CD8-positive, alpha-beta memory T cell (primary cell): ENCODE data around the gene RGS9. TPM values are rescaled to one million over a fixed set of nuclear protein-coding genes. Genes with fewer than 3 reads are reported as not detected.

Source experiments
- CTCF ChIA-PET: fragments of 350-600 bp; sonication (Branson Sonifier 250); formaldehyde crosslinking; loops from one replicate; lab custom pipeline; 2021; ENCODE audit warnings: antibody characterized with exemption; lab: Charles Lee
- POLR2A ChIA-PET: fragments of 350-600 bp; sonication (Branson Sonifier 250); formaldehyde crosslinking; loops from one replicate; lab custom pipeline; 2021; ENCODE audit warnings: antibody characterized with exemption; lab: Charles Lee
- DNase-seq, 5 donors: peaks; one replicate each; pipeline versions ENCODE4 v3.0.0 to v3.0.0-alpha.2; 2020 to 2022; ENCODE audit warnings: mixed read lengths in 1 of 5
- H3K27ac ChIP-seq: one replicate; pipeline ENCODE4 v1.7.0; 2013; ENCODE audit warnings: low read depth, mild to moderate bottlenecking, low read length, moderate library complexity
- H3K27me3 ChIP-seq: 2 replicates; pipeline ENCODE4 v1.7.0; 2013; ENCODE audit warnings: low read length, mild to moderate bottlenecking; ENCODE audit not compliant: insufficient read depth, poor library complexity, severe bottlenecking
- H3K36me3 ChIP-seq: 2 replicates; pipeline ENCODE4 v1.7.0; 2013; ENCODE audit warnings: mild to moderate bottlenecking, low read length, moderate library complexity; ENCODE audit not compliant: insufficient read depth
- H3K4me1 ChIP-seq: 2 replicates; pipeline ENCODE4 v1.7.0; 2013; ENCODE audit warnings: mild to moderate bottlenecking, low read length, moderate library complexity; ENCODE audit not compliant: insufficient read depth
- H3K4me3 ChIP-seq: 2 replicates; pipeline ENCODE4 v1.7.0; 2013; ENCODE audit warnings: mild to moderate bottlenecking, low read length
- H3K9me3 ChIP-seq: 2 replicates; pipeline ENCODE4 v1.7.0; 2013; ENCODE audit warnings: mild to moderate bottlenecking, low read length
- H3K27ac Mint-ChIP-seq, 8 donors: one replicate each; pipeline ENCODE4 v1.8.0; 2020 to 2021; ENCODE audit warnings: mixed read lengths in 8 of 8, mild to moderate bottlenecking in 6 of 8, inconsistent platforms in 3 of 8, moderate library complexity in 3 of 8
- H3K27me3 Mint-ChIP-seq, 2 donors: one replicate each; pipeline ENCODE4 v1.8.0; 2020 to 2021; ENCODE audit warnings: mixed read lengths in 2 of 2, mild to moderate bottlenecking in 1 of 2, moderate library complexity in 1 of 2
- H3K36me3 Mint-ChIP-seq, 3 donors: one replicate each; pipeline ENCODE4 v1.8.0; 2020 to 2021; ENCODE audit warnings: mixed read lengths in 3 of 3, inconsistent platforms in 1 of 3, mild to moderate bottlenecking in 1 of 3
- H3K4me1 Mint-ChIP-seq, 3 donors: one replicate each; pipeline ENCODE4 v1.8.0; 2020 to 2021; ENCODE audit warnings: mixed read lengths in 3 of 3, inconsistent platforms in 1 of 3, mild to moderate bottlenecking in 1 of 3
- H3K4me3 Mint-ChIP-seq, 7 donors: one replicate each; pipeline ENCODE4 v1.8.0; 2020 to 2021; ENCODE audit warnings: mixed read lengths in 7 of 7, mild to moderate bottlenecking in 6 of 7, moderate library complexity in 4 of 7, inconsistent platforms in 2 of 7
- H3K9me3 Mint-ChIP-seq, 5 donors: one replicate each; pipeline ENCODE4 v1.8.0; 2020 to 2022; ENCODE audit warnings: mixed read lengths in 5 of 5, mild to moderate bottlenecking in 3 of 5, moderate library complexity in 2 of 5, inconsistent platforms in 1 of 5
- polyA plus RNA-seq: library from polyadenylated mRNA; unstranded; fragments of 300-500 nt; fragmentation: Illumina TruSeq; gene quantifications from one replicate; pipeline ENCODE4 v1.2.3, GENCODE V29; 2021
- total RNA-seq, 2 experiments: library from RNA; stranded (reverse); gene quantifications; one replicate each; pipeline ENCODE4 v1.2.3, GENCODE V29; 2021

RGS9 gene
- total and polyA plus RNA-seq, 3 experiments from 2014 or later: 1.4 to 8.9 (median 2.6) TPM

- H3K9me3 ChIP-seq: no peaks in the 10 kb centered on the region
- peaks cover 0 to 3% of the 10 kb centered on the region in 2 donors for H3K27me3 Mint-ChIP-seq
- no peaks in the 10 kb centered on the region for H3K27me3 ChIP-seq
- H3K27ac ChIP-seq: no peak overlapping the region
- no peaks in the 10 kb centered on the region for H3K9me3 Mint-ChIP-seq
- no peak overlapping the region for H3K4me3 ChIP-seq
- H3K4me1 ChIP-seq: no peaks in the 10 kb centered on the region
- POLR2A ChIA-PET: no interaction called here
- H3K36me3 ChIP-seq: no peaks in the 10 kb centered on the region
- no peak for DNase-seq
- peak overlapping the region in 1 of 8 donors; percentile 35 for H3K27ac Mint-ChIP-seq
- no peaks in the 10 kb centered on the region for H3K36me3 Mint-ChIP-seq
- no peak overlapping the region for H3K4me3 Mint-ChIP-seq
- CTCF ChIA-PET: interaction anchor here (1.2 to 2.3 kb wide), 2 partner anchors 11 kb away, joined by 5 to 7 read pairs; partner anchors contain the start of gene RGS9
- H3K4me1 Mint-ChIP-seq: peaks cover 2 to 9% (median 8%) of the 10 kb centered on the region in 3 donors
Observed at GRCh38 chr17:65147955-65148354, 10.8 kb downstream of the RGS9 start.

- no peaks in the 10 kb centered on the region for H3K27me3 Mint-ChIP-seq
- Histone ChIP-seq H3K36me3 (no peaks in the 10 kb centered on the region), H3K4me1 (no peaks in the 10 kb centered on the region), H3K27ac (no peak overlapping the region), H3K27me3 (no peaks in the 10 kb centered on the region), H3K4me3 (no peak overlapping the region), H3K9me3 (no peaks in the 10 kb centered on the region)
- H3K4me1 Mint-ChIP-seq: peaks cover 12 to 15% (median 13%) of the 10 kb centered on the region in 3 donors
- no peak for DNase-seq
- CTCF ChIA-PET: interaction anchor here (1.4 to 1.8 kb wide), 2 partner anchors 13 to 18 kb away, joined by 4 to 7 read pairs; partner anchors contain the start of gene RGS9
- no peaks in the 10 kb centered on the region for H3K9me3 Mint-ChIP-seq
- peak overlapping the region in 5 of 8 donors; percentile 42 to 82 (median 65) for H3K27ac Mint-ChIP-seq
- no peak overlapping the region for H3K4me3 Mint-ChIP-seq
- POLR2A ChIA-PET: no interaction called here
- peaks cover 0 to 5% (median 2%) of the 10 kb centered on the region in 3 donors for H3K36me3 Mint-ChIP-seq
Observed at GRCh38 chr17:65154770-65155589, 17.8 kb downstream of the RGS9 start.

- no peak overlapping the region for H3K27ac ChIP-seq
- H3K9me3 ChIP-seq: no peaks in the 10 kb centered on the region
- no peaks in the 10 kb centered on the region for H3K4me1 ChIP-seq
- CTCF ChIA-PET: interaction anchor here (1.4 to 1.8 kb wide), 2 partner anchors 13 to 19 kb away, joined by 4 to 7 read pairs; partner anchors contain the start of gene RGS9
- no peaks in the 10 kb centered on the region for H3K9me3 Mint-ChIP-seq
- POLR2A ChIA-PET: no interaction called here
- H3K27me3 Mint-ChIP-seq: no peaks in the 10 kb centered on the region
- H3K4me3 ChIP-seq: no peak overlapping the region
- H3K4me3 Mint-ChIP-seq: no peak overlapping the region
- peaks cover 12 to 15% (median 13%) of the 10 kb centered on the region in 3 donors for H3K4me1 Mint-ChIP-seq
- DNase-seq: no peak
- H3K27me3 ChIP-seq: no peaks in the 10 kb centered on the region
- H3K36me3 Mint-ChIP-seq: peaks cover 0 to 5% (median 2%) of the 10 kb centered on the region in 3 donors
- no peaks in the 10 kb centered on the region for H3K36me3 ChIP-seq
- peak overlapping the region in 4 of 8 donors; percentile 44 to 82 (median 62) for H3K27ac Mint-ChIP-seq
Observed at GRCh38 chr17:65155622-65156021, 18.5 kb downstream of the RGS9 start.

GRCh38 chr17:65156185-65156834 lies 19.1 kb downstream of the RGS9 start:
- no peak overlapping the region for H3K27ac ChIP-seq
- H3K4me3 Mint-ChIP-seq: no peak overlapping the region
- no peaks in the 10 kb centered on the region for H3K4me1 ChIP-seq
- no peak overlapping the region for H3K4me3 ChIP-seq
- POLR2A ChIA-PET: no interaction called here
- H3K27me3 ChIP-seq: no peaks in the 10 kb centered on the region
- DNase-seq: no peak
- H3K27me3 Mint-ChIP-seq: no peaks in the 10 kb centered on the region
- peaks cover 0 to 5% (median 2%) of the 10 kb centered on the region in 3 donors for H3K36me3 Mint-ChIP-seq
- peak overlapping the region in 1 of 8 donors; percentile 20 for H3K27ac Mint-ChIP-seq
- H3K4me1 Mint-ChIP-seq: peaks cover 12 to 15% (median 13%) of the 10 kb centered on the region in 3 donors
- H3K9me3 Mint-ChIP-seq: no peaks in the 10 kb centered on the region
- H3K36me3 ChIP-seq: no peaks in the 10 kb centered on the region
- CTCF ChIA-PET: interaction anchor here (1.4 to 1.8 kb wide), 2 partner anchors 14 to 20 kb away, joined by 4 to 7 read pairs; partner anchors contain the start of gene RGS9
- H3K9me3 ChIP-seq: no peaks in the 10 kb centered on the region

GRCh38 chr17:65156835-65157565 lies 19.8 kb downstream of the RGS9 start:
- CTCF ChIA-PET: no interaction called here
- H3K4me3 Mint-ChIP-seq: no peak overlapping the region
- Histone ChIP-seq H3K9me3 (no peaks in the 10 kb centered on the region), H3K27me3 (no peaks in the 10 kb centered on the region), H3K36me3 (no peaks in the 10 kb centered on the region), H3K4me1 (no peaks in the 10 kb centered on the region), H3K4me3 (no peak overlapping the region), H3K27ac (no peak overlapping the region)
- POLR2A ChIA-PET: no interaction called here
- H3K9me3 Mint-ChIP-seq: no peaks in the 10 kb centered on the region
- peak overlapping the region in 1 of 8 donors; percentile 20 for H3K27ac Mint-ChIP-seq
- peaks cover 0 to 5% (median 2%) of the 10 kb centered on the region in 3 donors for H3K36me3 Mint-ChIP-seq
- peaks cover 12 to 15% (median 13%) of the 10 kb centered on the region in 3 donors for H3K4me1 Mint-ChIP-seq
- no peak for DNase-seq
- H3K27me3 Mint-ChIP-seq: no peaks in the 10 kb centered on the region

DNA sequence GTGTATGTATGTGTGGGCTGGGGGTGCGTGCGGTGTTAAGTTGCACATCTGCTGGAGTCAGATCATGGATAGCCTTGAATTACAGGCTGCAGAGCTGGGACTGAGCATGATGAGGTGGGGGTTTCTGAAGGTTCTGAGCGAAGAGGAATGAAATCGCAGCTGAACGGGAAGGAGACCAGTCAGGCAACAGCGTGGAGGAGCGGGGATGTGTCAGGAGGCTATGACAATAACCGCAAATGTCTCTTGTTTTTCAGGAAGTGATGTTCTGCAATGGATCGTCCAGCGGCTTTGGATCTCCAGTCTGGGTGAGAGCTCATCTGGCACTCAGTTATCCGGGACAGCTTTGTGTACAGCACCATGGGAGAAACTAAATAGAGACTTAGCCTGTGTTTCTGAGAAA lies 20.9 kb downstream of the RGS9 start:
- Mint-ChIP-seq H3K27ac (peak overlapping the region in 1 of 8 donors; percentile 38), H3K4me3 (no peak overlapping the region), H3K36me3 (peaks cover 0 to 5% (median 2%) of the 10 kb centered on the region in 3 donors), H3K9me3 (no peaks in the 10 kb centered on the region), H3K27me3 (no peaks in the 10 kb centered on the region), H3K4me1 (peaks cover 12 to 15% (median 13%) of the 10 kb centered on the region in 3 donors)
- no peaks in the 10 kb centered on the region for H3K9me3 ChIP-seq
- H3K27ac ChIP-seq: no peak overlapping the region
- CTCF ChIA-PET: interaction anchor here (1.2 kb wide), 1 partner anchor 21 kb away, joined by 4 read pairs; the partner anchor contains the start of gene RGS9
- H3K4me1 ChIP-seq: no peaks in the 10 kb centered on the region
- DNase-seq: no peak
- H3K27me3 ChIP-seq: no peaks in the 10 kb centered on the region
- no peak overlapping the region for H3K4me3 ChIP-seq
- no peaks in the 10 kb centered on the region for H3K36me3 ChIP-seq
- POLR2A ChIA-PET: no interaction called here

DNA sequence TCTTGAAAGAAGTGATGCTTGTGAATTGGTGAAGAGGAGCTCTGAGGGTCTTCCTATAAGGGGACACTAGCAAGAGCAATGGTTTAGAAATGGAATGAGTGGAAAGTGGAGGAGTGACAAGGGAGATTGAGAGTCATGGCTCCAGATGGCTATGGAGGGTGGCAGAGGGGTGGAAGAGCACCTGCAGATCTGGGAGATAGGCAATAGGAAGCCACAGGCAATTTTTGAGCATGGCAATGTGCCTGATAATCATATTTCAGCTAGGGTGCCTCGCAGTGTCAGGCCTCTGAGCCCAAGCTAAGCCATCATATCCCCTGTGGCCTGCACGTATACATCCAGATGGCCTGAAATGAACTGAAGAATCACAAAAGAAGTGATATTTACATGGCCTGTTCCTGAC lies 21.5 kb downstream of the RGS9 start:
- ChIA-PET POLR2A (no interaction called here), CTCF (interaction anchor here (1.2 kb wide), 1 partner anchor 21 kb away, joined by 4 read pairs; the partner anchor contains the start of gene RGS9)

More for the DNA sequence above, 21.5 kb downstream of the RGS9 start:
- H3K4me1 ChIP-seq: no peaks in the 10 kb centered on the region
- no peaks in the 10 kb centered on the region for H3K9me3 ChIP-seq
- no peak overlapping the region for H3K27ac ChIP-seq
- no peak for DNase-seq
- no peaks in the 10 kb centered on the region for H3K27me3 ChIP-seq
- H3K4me1 Mint-ChIP-seq: peaks cover 14 to 19% (median 16%) of the 10 kb centered on the region in 3 donors
- no peaks in the 10 kb centered on the region for H3K36me3 ChIP-seq
- H3K36me3 Mint-ChIP-seq: peaks cover 0 to 8% (median 2%) of the 10 kb centered on the region in 3 donors
- H3K4me3 ChIP-seq: no peak overlapping the region
- H3K27me3 Mint-ChIP-seq: no peaks in the 10 kb centered on the region
- no peaks in the 10 kb centered on the region for H3K9me3 Mint-ChIP-seq
- H3K27ac Mint-ChIP-seq: peak overlapping the region in 2 of 8 donors; percentile 5 to 24
- no peak overlapping the region for H3K4me3 Mint-ChIP-seq
